Peyer's patch (tissue), 4 donors: Measurements from ENCODE around the gene JPH3.

Experiments used
- POLR2A ChIP-seq, 2 donors: fragments of 450-650 bp; IDR thresholded peaks; one replicate each; pipeline ENCODE4 v1.5.1; 2017; ENCODE audit warnings: antibody characterized with exemption in 2 of 2, mild to moderate bottlenecking in 2 of 2, moderate library complexity in 2 of 2
- TF ChIP-seq, protein P1 (sequence below), 6 experiments: fragments of 450-650 bp in 4 of 6; fragments of 200-600 bp in 2 of 6; sonication (generic) in 1 of 6; IDR thresholded peaks; one replicate each; pipeline ENCODE4 v1.5.1; 2017 to 2019; ENCODE audit warnings: antibody characterized with exemption in 6 of 6, mild to moderate bottlenecking in 3 of 6, moderate library complexity in 1 of 6

DNA sequence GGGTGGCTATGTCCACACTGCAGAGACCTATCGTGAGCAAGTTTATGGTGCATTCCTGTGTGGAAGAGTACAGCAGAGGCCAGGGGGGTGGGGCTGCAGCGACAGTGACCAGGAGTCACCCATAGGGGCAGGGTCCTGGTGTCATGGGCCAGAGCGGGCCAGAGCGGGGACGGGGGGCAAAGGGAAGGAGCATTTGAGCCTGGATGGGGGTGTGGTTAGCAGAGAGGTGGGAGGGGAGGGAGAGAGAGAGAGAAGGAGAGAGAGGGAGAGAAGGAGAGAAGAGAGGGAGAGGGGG lies 17.8 kb downstream of the JPH3 start:
- TF ChIP-seq, protein P1, sequence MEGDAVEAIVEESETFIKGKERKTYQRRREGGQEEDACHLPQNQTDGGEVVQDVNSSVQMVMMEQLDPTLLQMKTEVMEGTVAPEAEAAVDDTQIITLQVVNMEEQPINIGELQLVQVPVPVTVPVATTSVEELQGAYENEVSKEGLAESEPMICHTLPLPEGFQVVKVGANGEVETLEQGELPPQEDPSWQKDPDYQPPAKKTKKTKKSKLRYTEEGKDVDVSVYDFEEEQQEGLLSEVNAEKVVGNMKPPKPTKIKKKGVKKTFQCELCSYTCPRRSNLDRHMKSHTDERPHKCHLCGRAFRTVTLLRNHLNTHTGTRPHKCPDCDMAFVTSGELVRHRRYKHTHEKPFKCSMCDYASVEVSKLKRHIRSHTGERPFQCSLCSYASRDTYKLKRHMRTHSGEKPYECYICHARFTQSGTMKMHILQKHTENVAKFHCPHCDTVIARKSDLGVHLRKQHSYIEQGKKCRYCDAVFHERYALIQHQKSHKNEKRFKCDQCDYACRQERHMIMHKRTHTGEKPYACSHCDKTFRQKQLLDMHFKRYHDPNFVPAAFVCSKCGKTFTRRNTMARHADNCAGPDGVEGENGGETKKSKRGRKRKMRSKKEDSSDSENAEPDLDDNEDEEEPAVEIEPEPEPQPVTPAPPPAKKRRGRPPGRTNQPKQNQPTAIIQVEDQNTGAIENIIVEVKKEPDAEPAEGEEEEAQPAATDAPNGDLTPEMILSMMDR (IDR thresholded peaks at IDR 0.05) = no peak
- TF ChIP-seq POLR2A (IDR thresholded peaks at IDR 0.05) = no peak
